ENCODE data around the gene ACER3. TPM values are rescaled to one million over a fixed set of nuclear protein-coding genes. Genes with fewer than 3 reads are reported as not detected.

The ACER3 gene
- total RNA-seq, 4 donors from 2014 or later, result 19.0 to 26.6 (median 22.0) TPM

GRCh38 chr11:76838678-76839068, 22.0 kb upstream of the ACER3 start:
- DNase-seq (ENCODE audit: low spot score), result no peak
- TF ChIP-seq, protein P1, sequence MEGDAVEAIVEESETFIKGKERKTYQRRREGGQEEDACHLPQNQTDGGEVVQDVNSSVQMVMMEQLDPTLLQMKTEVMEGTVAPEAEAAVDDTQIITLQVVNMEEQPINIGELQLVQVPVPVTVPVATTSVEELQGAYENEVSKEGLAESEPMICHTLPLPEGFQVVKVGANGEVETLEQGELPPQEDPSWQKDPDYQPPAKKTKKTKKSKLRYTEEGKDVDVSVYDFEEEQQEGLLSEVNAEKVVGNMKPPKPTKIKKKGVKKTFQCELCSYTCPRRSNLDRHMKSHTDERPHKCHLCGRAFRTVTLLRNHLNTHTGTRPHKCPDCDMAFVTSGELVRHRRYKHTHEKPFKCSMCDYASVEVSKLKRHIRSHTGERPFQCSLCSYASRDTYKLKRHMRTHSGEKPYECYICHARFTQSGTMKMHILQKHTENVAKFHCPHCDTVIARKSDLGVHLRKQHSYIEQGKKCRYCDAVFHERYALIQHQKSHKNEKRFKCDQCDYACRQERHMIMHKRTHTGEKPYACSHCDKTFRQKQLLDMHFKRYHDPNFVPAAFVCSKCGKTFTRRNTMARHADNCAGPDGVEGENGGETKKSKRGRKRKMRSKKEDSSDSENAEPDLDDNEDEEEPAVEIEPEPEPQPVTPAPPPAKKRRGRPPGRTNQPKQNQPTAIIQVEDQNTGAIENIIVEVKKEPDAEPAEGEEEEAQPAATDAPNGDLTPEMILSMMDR (IDR thresholded peaks at IDR 0.05), result no peak
- ATAC-seq (ENCODE audit: low FRiP score), result no peak

DNA sequence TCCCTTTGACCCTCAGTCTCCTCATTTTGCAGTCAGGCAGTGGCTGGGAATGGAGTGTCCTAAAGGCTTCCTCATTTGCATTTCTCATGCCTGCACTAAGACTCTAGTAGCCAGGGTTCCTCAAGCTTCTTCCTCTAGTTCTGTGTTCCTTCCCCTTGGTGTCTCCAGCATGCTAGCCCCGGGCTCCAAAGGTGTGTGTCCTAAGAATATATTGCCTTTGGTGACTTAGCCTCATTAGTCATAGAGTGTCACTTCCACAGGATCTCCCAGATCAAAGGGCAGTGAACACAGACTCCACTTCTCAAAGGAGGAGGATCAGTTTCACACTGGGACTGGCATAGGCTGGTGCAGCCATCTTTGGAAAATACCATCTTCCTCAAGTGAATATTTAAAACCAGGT, 21.4 kb upstream of the ACER3 start:
- ATAC-seq (ENCODE audit: low FRiP score) (no peak), DNase-seq (ENCODE audit: low spot score) (no peak)
- TF ChIP-seq, protein P1 (IDR thresholded peaks at IDR 0.05), result no peak

DNA sequence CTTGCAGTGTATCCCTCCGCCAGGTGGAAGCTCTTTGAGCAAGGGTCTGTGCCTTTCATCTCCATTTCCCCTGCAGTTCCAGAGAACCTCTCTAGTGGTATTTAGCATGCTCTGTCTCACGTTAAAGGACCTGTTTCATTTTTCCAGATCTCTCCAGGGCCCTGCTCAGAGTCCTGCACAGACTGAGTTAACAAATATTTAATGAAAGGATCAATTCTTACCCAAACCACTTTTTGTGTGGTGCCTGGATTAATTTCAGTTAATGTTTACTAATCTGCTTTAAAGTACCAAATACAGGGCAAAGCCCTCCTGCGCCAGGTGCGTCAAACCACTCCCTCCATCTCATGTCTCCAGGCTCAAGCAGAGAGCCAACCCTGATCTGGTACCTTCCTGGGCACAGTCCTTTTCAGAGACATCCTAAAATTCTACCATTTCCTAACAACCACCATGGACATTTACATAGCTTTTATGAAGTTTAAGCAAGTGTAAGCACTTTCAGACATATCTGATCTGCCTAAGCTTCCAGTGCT, 18.7 kb upstream of the ACER3 start:
- no peak for DNase-seq (ENCODE audit: low spot score)
- no peak for ATAC-seq (ENCODE audit: low FRiP score)
- TF ChIP-seq, protein P1 (IDR thresholded peaks at IDR 0.05), result no peak

DNA sequence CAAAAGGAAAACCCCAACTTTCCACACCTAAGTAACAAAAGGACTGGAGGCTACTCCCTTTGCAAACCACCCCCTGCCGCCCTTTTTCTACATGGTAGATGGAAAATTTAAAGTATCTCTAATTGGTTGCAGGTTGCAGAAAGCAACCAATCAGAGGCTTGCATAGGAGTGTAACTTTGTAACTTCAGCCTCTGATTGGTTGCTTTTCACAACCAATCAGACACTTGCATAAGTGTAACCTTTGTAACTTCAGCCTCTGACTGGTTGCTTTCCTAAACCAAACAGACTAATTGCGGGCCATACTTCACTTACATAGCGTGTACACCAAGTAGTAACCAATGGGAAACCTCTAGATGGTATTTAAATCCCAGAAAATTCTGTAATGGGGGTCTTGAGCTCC, 16.8 kb upstream of the ACER3 start:
- TF ChIP-seq, protein P1 (IDR thresholded peaks at IDR 0.05), result no peak
- no peak for DNase-seq (ENCODE audit: low spot score)
- no peak for ATAC-seq (ENCODE audit: low FRiP score)

DNA sequence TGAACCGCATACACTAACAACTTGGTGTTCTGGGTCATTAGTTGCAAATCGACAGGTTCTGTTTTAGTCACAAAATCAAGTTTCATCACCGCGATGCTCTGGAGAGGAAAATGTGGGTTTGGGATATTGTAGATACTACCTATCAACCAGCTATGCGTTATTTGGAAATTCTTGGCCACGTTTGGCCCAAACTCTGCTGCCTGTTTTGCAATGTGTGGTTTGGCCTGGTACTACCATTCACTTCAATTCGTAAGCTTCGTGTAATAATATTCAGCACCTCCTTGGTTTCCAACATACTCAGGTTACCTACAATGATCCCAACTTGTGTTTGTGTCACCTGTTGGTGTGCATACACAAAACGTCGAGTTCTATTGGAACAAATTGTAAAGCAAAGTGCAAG, 16.2 kb upstream of the ACER3 start:
- TF ChIP-seq, protein P1 (IDR thresholded peaks at IDR 0.05), result no peak
- no peak for DNase-seq (ENCODE audit: low spot score)
- ATAC-seq (ENCODE audit: low FRiP score), result no peak

DNA sequence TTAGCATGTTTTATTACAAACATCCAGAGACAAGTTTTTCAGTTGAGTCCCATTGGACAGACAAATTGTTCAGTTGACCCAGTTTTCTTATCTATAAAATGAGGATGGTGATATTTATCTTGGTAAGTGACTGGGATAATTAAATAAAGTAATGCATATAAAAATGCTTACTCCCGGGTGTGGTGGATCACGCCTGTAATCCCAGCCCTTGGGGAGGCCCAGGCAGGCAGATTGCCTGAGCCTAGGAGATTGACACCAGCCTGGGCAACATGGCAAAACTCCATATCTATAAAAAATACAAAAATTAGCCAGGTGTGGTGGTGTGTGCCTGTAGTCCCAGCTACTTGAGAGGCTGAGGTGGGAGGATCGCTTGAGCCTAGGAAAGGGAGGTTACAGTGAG, 15.6 kb upstream of the ACER3 start:
- DNase-seq (ENCODE audit: low spot score) (no peak), ATAC-seq (ENCODE audit: low FRiP score) (no peak)

DNA sequence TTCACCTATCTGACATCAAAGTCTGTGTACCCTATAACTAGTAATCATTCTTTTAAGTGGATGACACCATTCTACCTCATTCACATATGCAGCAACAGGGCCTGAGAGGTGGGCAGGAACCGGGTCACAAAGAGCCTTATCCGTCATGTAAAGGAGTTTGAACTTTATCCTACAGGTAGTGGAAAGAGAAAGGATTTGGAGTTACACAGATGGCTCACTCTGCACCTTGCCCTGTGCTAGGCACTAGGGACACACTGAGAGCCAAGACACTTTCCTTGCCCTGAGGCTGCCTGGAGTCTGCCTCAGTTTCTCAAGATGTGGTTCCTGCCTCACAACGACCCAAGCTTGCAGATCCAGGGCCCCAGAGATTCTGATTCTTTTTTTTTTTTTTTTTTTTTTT, 14.3 kb upstream of the ACER3 start:
- DNase-seq (ENCODE audit: low spot score) (no peak), ATAC-seq (ENCODE audit: low FRiP score) (no peak)
- TF ChIP-seq, protein P1 (IDR thresholded peaks at IDR 0.05), result no peak

More for the DNA sequence above, 15.6 kb upstream of the ACER3 start:
- TF ChIP-seq, protein P1 (IDR thresholded peaks at IDR 0.05), result no peak

Data from omental fat pad (tissue), 4 donors.